Prostate gland (tissue), 2 donors: ENCODE measurements around the gene CEP128. TPM values are rescaled to one million over a fixed set of nuclear protein-coding genes. Genes with fewer than 3 reads are reported as not detected.

Experiments
- DNase-seq: peaks from one replicate; pipeline ENCODE4 v3.0.0-alpha.2; 2019; ENCODE audit warnings: low spot score
- H3K27ac ChIP-seq, 2 donors: fragments of 200-600 bp; sonication (generic); 2 replicates each; pipeline ENCODE4 v1.5.1; 2017 to 2019
- H3K27me3 ChIP-seq: fragments of 200-600 bp; sonication (generic); replicated peaks from 2 replicates; pipeline ENCODE4 v1.5.1; 2019; ENCODE audit not compliant: insufficient read depth
- H3K36me3 ChIP-seq, 2 donors: fragments of 200-600 bp; sonication (generic); 1 replicate in 1 of 2; 2 replicates in 1 of 2; pipeline versions ENCODE4 v1.5.1 to v1.8.1; 2017 to 2019
- H3K4me1 ChIP-seq: fragments of 200-600 bp; sonication (generic); replicated peaks from 2 replicates; pipeline ENCODE4 v1.5.1; 2019
- H3K4me3 ChIP-seq, 2 donors: fragments of 200-600 bp; sonication (generic); 2 replicates each; pipeline ENCODE4 v1.5.1; 2017 to 2019
- H3K9me3 ChIP-seq: fragments of 200-600 bp; sonication (generic); 2 replicates; pipeline ENCODE4 v1.5.1; 2017
- POLR2A ChIP-seq: fragments of 450-650 bp; IDR thresholded peaks from one replicate; pipeline ENCODE4 v1.6.1; 2016; ENCODE audit warnings: antibody characterized with exemption, mild to moderate bottlenecking
- POLR2AphosphoS5 ChIP-seq: sonication (generic); formaldehyde crosslinking; IDR thresholded peaks from one replicate; pipeline ENCODE4 v1.6.1; 2017; ENCODE audit warnings: antibody characterized with exemption
- WGBS: methylation state at CpG from one replicate; pipeline ENCODE4 v1.1.5; 2018; 5-methylcytosine and 5-hydroxymethylcytosine counted together
- intact Hi-C: fragments of 100-400 bp; cut with DNase I; formaldehyde crosslinking; loops from one replicate; pipeline ENCODE4 v1.14.2; 2022
- total RNA-seq, 2 donors: library from RNA; depleted of rRNA; stranded (reverse); fragments of >200 nt; gene quantifications; one replicate each; pipeline ENCODE4 v1.1.0, GENCODE V29; 2016
- TF ChIP-seq, protein P1 (sequence below), 4 experiments: fragments of 200-600 bp in 2 of 4; fragments of 450-650 bp in 2 of 4; sonication (generic) in 2 of 4; IDR thresholded peaks; 1 replicate in 3 of 4; 2 replicates in 1 of 4; pipeline ENCODE4 v1.5.1; 2016 to 2019; ENCODE audit warnings: antibody characterized with exemption in 4 of 4, mild to moderate bottlenecking in 2 of 4, moderate library complexity in 2 of 4

Gene CEP128
- total RNA-seq, 2 donors from 2014 or later, result 6.4 to 7.3 TPM

DNA sequence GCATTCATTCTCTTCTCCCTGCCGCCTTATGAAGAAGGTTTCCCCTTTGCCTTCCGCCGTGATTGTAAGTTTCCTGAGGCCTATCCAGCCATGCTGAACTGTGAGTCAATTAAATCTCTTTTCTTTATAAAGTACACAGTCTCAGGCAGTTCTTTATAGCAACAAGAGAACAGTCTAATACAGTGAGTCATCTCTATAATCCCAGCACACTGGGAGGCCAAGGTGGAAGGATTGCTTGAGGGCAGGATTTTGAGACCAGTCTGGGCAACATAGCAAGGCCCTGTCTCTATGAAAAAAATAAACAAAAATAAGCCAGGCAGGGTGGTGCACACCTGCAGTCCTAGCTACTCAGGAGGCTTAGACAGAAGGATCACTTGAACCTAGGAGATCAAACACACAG lies 259.9 kb downstream of the CEP128 start:
- Histone ChIP-seq H3K4me1 (no peaks in the 10 kb centered on the region), H3K36me3 (no peaks in the 10 kb centered on the region), H3K27ac (no peak overlapping the region), H3K9me3 (no peaks in the 10 kb centered on the region), H3K4me3 (no peak overlapping the region), H3K27me3 (no peaks in the 10 kb centered on the region)
- 99% methylated on average over 3 of the region's 3 CpGs for WGBS
- intact Hi-C loops, result no loop called here
- TF ChIP-seq POLR2A, result no peak
- TF ChIP-seq, protein P1, sequence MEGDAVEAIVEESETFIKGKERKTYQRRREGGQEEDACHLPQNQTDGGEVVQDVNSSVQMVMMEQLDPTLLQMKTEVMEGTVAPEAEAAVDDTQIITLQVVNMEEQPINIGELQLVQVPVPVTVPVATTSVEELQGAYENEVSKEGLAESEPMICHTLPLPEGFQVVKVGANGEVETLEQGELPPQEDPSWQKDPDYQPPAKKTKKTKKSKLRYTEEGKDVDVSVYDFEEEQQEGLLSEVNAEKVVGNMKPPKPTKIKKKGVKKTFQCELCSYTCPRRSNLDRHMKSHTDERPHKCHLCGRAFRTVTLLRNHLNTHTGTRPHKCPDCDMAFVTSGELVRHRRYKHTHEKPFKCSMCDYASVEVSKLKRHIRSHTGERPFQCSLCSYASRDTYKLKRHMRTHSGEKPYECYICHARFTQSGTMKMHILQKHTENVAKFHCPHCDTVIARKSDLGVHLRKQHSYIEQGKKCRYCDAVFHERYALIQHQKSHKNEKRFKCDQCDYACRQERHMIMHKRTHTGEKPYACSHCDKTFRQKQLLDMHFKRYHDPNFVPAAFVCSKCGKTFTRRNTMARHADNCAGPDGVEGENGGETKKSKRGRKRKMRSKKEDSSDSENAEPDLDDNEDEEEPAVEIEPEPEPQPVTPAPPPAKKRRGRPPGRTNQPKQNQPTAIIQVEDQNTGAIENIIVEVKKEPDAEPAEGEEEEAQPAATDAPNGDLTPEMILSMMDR (IDR thresholded peaks at IDR 0.05), result no peak
- TF ChIP-seq POLR2AphosphoS5, result no peak
- no peak for DNase-seq

DNA sequence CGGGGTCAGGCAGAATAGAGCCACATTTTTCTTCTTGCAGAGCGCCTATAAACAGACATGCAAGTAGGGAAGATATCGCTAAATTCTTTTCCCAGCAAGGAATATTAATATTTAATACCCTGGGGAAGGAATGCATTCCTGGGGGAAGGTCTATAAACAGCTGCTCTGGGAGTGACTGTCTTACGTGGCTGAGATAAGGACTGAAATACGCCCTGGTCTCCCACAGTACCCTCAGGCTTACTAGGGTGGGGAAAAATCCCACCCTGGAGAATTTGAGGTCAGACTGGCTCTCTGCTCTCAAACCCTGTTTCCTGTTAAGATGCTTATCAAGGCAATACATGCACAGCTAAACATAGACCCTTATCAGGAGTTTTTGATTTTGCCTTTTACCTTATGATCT lies 262.3 kb downstream of the CEP128 start:
- WGBS, result 98% methylated on average over 5 of the region's 5 CpGs
- Histone ChIP-seq H3K27me3 (no peaks in the 10 kb centered on the region), H3K4me3 (no peak overlapping the region), H3K36me3 (no peaks in the 10 kb centered on the region), H3K27ac (no peak overlapping the region), H3K9me3 (no peaks in the 10 kb centered on the region), H3K4me1 (no peaks in the 10 kb centered on the region)
- no peak for DNase-seq
- intact Hi-C loops, result no loop called here
- TF ChIP-seq POLR2AphosphoS5, result no peak
- no peak for TF ChIP-seq POLR2A
- TF ChIP-seq, protein P1 (IDR thresholded peaks at IDR 0.05), result no peak

DNA sequence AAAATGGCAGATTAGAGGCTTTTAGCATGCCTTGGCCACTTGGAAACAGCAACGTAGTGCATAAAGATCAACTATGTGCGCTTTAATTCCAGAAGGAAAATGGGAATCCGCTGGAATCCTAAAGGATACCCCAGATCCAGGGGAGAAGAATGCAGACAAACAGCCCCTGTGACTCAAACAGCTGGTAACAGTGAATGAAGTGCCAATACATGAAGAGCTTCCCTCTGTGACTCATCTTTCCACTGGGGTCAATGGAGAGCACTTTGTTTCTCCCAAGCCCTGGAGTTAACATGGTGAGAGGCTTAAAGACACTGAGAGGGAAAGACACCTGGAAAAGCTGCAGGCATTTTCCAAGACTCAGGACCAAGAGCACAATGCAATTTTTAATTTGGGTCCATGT lies 263.1 kb downstream of the CEP128 start:
- Histone ChIP-seq H3K27me3 (no peaks in the 10 kb centered on the region), H3K36me3 (no peaks in the 10 kb centered on the region), H3K27ac (no peak overlapping the region), H3K9me3 (no peaks in the 10 kb centered on the region), H3K4me3 (no peak overlapping the region), H3K4me1 (no peaks in the 10 kb centered on the region)
- intact Hi-C loops, result no loop called here
- 94% methylated on average over 3 of the region's 3 CpGs for WGBS
- TF ChIP-seq, protein P1 (IDR thresholded peaks at IDR 0.05), result no peak
- no peak for TF ChIP-seq POLR2A
- TF ChIP-seq POLR2AphosphoS5, result no peak
- DNase-seq, result no peak

DNA sequence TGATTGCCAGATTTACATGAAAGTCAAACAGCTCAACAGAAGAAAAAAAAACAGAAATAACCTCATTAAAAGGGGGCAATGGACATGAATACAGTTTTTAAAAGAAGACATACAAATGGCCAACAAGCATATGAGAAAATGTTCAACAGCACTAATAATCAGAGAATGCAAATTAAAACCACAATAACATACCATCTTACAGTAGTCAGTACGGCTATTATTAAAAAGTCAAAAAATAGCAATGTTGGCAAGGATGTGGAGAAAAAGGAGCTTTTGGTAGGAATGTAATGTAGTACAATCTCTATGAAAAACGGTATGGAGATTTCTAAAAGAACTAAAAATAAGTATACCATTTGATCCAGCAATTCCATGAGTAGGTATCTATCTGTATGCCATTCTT lies 272.1 kb downstream of the CEP128 start:
- Histone ChIP-seq H3K4me1 (no peaks in the 10 kb centered on the region), H3K27me3 (no peaks in the 10 kb centered on the region), H3K9me3 (no peaks in the 10 kb centered on the region), H3K36me3 (no peaks in the 10 kb centered on the region), H3K4me3 (no peak overlapping the region), H3K27ac (no peak overlapping the region)
- intact Hi-C loops, result no loop called here
- WGBS, result 84% methylated on average over 2 of the region's 2 CpGs
- TF ChIP-seq POLR2AphosphoS5 (no peak), POLR2A (no peak)
- TF ChIP-seq, protein P1 (IDR thresholded peaks at IDR 0.05), result no peak
- DNase-seq, result no peak

DNA sequence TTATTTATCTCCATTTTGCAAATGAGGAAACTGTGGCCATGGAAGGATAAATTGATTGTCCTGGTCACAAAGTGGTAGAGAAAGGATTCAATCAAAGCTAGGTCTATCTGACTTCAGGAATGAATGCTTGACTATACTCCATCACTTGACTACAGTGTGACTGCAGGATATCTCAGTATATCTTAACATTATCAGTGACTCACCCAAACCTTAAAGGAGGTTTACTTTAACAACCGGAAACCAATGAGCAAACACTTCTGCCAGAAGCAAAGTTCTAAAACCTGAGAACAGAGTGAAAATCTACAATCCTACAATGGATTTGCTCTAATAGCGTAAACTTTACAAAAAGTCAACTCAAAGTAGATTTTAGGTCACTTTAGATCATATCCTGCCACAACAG lies 277.0 kb downstream of the CEP128 start:
- no peak overlapping the region for H3K4me3 ChIP-seq
- no peaks in the 10 kb centered on the region for H3K36me3 ChIP-seq
- H3K9me3 ChIP-seq, result no peaks in the 10 kb centered on the region
- intact Hi-C loops, result no loop called here
- TF ChIP-seq POLR2A, result no peak
- no peak for TF ChIP-seq POLR2AphosphoS5
- no peak overlapping the region for H3K27ac ChIP-seq
- H3K27me3 ChIP-seq, result no peaks in the 10 kb centered on the region
- H3K4me1 ChIP-seq, result no peaks in the 10 kb centered on the region
- DNase-seq, result no peak
- 99% methylated on average over 2 of the region's 2 CpGs for WGBS
